AG04449 (cell line): ENCODE measurements around the gene IFNA6.

Experiments
- CTCF ChIA-PET: fragments of 350-600 bp; formaldehyde crosslinking; extraction: SDS; loops from one replicate; lab custom pipeline; 2021; ENCODE audit warnings: antibody characterized with exemption; lab: Yijun Ruan, JAX
- POLR2A ChIA-PET: fragments of 400-600, 350-600 bp; formaldehyde crosslinking; extraction: SDS; loops from one replicate; lab custom pipeline; 2020; ENCODE audit warnings: antibody characterized with exemption, inconsistent platforms; lab: Yijun Ruan, JAX
- DNase-seq: peaks from one replicate; pipeline ENCODE4 v3.0.0-alpha.2; 2010; ENCODE audit warnings: low read depth, low spot score
- H3K4me3 ChIP-seq: 2 replicates; pipeline ENCODE4 v1.5.1; 2011; ENCODE audit warnings: low read depth, mild to moderate bottlenecking, control low read depth, low read length
- TF ChIP-seq, protein P1 (sequence below): IDR thresholded peaks from one replicate; pipeline ENCODE4 v1.5.1; 2011; ENCODE audit warnings: mild to moderate bottlenecking, moderate library complexity, low read length, control low read depth, inconsistent platforms; ENCODE audit not compliant: insufficient read depth; ENCODE audit errors: missing control alignments

IFNA6 gene

DNA sequence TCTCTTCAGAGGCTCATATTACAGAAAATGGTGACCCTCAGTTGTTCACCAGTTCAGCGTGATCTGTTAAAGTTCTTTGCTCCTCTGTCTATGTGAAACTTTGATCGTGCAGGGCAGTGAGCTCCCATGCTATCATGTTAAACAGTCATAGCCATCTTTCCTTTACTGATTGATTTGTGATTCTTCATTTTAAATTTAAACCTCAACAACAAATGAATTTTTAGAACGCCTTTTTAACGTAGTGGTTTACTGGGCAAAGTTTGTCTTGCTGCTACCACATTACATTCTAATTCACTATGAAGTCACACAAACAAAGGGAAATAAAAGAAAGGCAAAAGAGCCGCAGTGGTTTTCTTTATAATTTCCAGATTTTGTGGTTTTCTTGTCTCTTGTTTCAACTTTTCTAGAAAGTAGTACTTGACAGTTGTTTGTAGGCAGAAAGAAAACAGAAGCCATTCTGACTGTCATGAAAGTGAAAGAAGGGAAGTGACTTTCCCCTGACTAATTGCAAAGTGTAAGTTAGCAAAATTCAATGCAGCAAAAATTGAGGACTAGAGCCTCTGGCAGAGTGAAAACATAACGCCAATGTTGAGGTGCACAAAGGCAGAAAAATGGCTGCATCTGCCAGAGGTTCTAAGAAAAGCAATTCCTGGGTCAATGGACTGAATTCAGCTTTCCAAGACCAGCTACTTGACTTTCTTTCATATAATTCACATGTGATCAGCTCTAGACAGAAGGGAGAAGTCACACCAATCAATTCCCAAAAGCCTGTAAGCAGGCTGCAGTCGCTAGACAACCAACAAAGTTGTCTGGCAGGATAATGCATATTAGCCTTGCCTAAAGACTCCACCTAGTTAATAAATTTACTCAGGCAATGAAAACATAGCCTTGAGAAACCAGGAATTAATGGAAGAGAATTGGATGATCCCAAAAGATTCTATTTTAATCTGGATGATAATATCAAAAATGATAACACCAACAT lies 7.1 kb upstream of the IFNA6 start:
- no peak for DNase-seq

DNA sequence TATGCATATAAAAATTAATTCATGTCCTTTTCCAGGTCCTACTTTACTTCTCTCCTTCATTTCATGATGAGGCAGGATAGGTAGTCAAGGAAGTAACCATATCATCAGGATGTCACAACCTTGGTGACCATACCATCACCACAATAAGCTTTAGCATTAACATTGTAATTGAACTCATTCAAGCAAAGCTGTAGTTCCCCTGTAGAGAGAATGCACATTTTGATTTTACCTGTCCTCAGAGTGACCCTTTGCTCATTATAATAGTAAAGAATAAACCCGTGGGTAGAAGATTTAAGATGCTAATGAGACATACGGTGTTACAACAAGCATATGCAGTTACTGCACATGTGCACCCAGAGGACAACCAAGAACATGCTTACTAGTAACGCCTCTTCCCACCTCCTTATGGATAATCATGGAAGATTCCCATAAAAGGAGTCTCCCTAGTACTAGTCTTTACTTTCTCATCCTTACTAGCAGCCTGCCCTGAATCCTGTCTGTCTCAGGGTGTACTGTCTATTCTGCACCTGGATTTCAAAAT lies 2.2 kb downstream of the IFNA6 start:
- ChIA-PET POLR2A (no interaction called here), CTCF (interaction anchor here (0.9 to 1.8 kb wide), 2 partner anchors 9 to 47 kb away, joined by 3 to 8 read pairs; no protein-coding TSS in a partner anchor)
- no peak for DNase-seq
- TF ChIP-seq, protein P1, sequence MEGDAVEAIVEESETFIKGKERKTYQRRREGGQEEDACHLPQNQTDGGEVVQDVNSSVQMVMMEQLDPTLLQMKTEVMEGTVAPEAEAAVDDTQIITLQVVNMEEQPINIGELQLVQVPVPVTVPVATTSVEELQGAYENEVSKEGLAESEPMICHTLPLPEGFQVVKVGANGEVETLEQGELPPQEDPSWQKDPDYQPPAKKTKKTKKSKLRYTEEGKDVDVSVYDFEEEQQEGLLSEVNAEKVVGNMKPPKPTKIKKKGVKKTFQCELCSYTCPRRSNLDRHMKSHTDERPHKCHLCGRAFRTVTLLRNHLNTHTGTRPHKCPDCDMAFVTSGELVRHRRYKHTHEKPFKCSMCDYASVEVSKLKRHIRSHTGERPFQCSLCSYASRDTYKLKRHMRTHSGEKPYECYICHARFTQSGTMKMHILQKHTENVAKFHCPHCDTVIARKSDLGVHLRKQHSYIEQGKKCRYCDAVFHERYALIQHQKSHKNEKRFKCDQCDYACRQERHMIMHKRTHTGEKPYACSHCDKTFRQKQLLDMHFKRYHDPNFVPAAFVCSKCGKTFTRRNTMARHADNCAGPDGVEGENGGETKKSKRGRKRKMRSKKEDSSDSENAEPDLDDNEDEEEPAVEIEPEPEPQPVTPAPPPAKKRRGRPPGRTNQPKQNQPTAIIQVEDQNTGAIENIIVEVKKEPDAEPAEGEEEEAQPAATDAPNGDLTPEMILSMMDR = no peak
- no peak overlapping the region for H3K4me3 ChIP-seq

More for the DNA sequence above, 7.1 kb upstream of the IFNA6 start:
- no peak overlapping the region; the same call in 1 of the 2 replicates for H3K4me3 ChIP-seq
- TF ChIP-seq, protein P1 = no peak
- ChIA-PET POLR2A (no interaction called here), CTCF (interaction anchor here (0.9 kb wide), 1 partner anchor 9 kb away, joined by 3 read pairs; no protein-coding TSS in a partner anchor)

DNA sequence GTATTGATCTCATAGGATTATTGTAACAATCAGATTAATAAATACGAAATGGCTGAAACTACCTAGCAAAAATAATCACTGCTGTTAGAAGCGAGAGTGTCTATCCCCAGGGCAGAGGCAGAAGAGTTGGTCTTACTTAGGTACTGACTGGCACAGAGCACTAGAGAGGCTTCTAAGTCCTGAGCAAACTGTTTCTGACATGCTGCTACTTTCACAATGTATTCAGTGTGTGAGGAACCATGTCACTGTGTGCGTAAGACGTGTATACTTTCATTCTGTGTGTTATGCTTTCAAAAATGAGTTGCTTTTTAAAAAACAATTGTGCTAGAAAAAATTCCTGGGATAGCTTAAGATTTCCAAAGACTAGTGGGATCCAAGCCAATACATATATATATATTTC lies 10.0 kb downstream of the IFNA6 start:
- no peak overlapping the region for H3K4me3 ChIP-seq
- no peak for DNase-seq
- TF ChIP-seq, protein P1 = no peak
- POLR2A ChIA-PET = no interaction called here
- CTCF ChIA-PET = interaction anchor here (1.0 to 2.5 kb wide), 3 partner anchors 15 to 115 kb away, joined by 3 to 5 read pairs (median 4); no protein-coding TSS in a partner anchor

DNA sequence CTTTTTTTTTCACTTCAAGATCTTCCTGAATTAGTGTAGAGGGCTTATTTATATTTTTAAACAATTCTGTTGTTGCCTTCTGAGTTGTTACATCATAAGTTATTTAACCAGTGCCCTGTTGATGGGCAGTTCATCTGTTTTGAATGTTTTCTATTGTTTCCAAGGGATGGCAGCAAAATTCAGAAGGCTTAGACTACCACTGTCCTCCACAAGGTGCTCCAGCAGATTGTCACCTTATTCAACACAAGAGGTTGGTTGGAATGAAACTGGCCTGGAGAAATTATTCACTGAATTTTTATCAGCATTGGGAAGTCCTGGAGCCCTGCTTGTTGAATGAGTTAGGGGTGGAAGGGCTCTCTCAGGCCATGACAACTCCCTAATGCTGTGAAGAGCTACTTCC lies 14.2 kb downstream of the IFNA6 start:
- no peak for DNase-seq
- TF ChIP-seq, protein P1 = no peak
- ChIA-PET CTCF (interaction anchor here (1.0 to 2.8 kb wide), 4 partner anchors 11 to 59 kb away, joined by 3 to 10 read pairs (median 4); no protein-coding TSS in a partner anchor), POLR2A (no interaction called here)
- no peak overlapping the region for H3K4me3 ChIP-seq

DNA sequence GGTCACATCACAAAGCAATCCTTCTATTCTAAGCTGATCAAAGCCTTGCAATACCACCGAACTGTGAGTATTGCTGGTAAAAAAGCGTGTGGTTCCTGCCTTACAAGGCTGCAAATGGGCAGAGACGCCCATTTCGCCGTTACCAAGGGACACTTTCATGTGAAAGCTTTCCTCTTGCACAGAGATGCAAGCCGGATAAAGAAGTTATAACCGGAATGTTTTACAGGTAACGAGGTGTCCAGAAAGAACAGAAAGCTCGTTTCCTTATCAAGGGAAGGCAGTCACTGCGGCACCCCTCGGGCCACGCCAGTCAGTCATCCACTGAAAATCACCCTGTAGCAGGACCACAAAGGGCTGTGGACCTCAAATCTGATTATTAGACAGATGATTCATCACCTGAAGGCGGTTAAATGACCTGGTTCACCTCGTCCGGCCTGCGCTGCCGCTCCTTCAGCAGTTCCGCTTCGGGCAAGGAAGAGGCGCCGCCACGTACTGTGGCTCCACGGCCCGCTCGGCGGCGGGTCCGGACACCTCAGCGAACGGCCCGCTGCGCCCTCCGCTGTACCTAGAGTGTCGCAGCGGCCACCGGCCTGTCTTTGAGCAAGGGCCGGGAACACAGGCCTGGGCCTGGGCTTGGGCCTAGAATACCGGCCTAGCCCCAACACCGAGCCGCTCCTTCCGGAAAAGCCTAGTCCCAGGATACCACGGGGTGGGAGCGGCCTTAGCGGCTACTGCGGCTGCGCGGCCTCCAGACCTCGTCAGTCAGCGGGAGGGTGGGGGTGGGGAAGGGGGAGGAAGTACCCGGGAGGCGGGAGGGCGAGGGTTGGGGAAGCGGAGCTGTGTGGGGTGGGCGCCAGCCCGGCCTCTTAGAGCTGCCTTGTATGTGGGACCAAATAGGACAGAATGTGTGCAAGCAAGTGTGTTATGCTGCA lies 15.7 kb downstream of the IFNA6 start, which contains the start of gene KLHL9:
TSS of gene KLHL9 (minus strand) at position 704 of the 932 bp plus-strand sequence. CDS start at position 159, 545 bp downstream.
- peak within 1 kb of the TSS; percentile 81 for H3K4me3 ChIP-seq
- DNase-seq = peak; percentile 52
- TF ChIP-seq, protein P1 = no peak
- POLR2A ChIA-PET = interaction anchor here (1.0 kb wide), 2 partner anchors 61 kb away, joined by 3 to 4 read pairs; no protein-coding TSS in a partner anchor
- CTCF ChIA-PET = interaction anchor here (0.7 to 3.3 kb wide), 8 partner anchors 9 to 449 kb away, joined by 3 to 17 read pairs (median 4); no protein-coding TSS in a partner anchor
